ENCODE data around the gene DUSP22. TPM values are rescaled to one million over a fixed set of nuclear protein-coding genes. Genes with fewer than 3 reads are reported as not detected.

Gene DUSP22
- total and polyA plus RNA-seq, 2 donors (not counting 1 experiment from before 2014, with no cell fraction given), result 117 to 133 TPM

- peaks cover 0 to 47% of the 10 kb centered on the region in 2 experiments for H3K36me3 ChIP-seq (replicated peaks in 1 of 2; ENCODE audit: control extremely low read depth in 1 of 2, control insufficient read depth in 1 of 2, extremely low read depth in 1 of 2, insufficient read depth in 2 of 2, low read length in 1 of 2)
- WGBS (ENCODE audit: insufficient coverage), result 92% methylated on average over 9 of the region's 9 CpGs
- no peaks in the 10 kb centered on the region for H3K9me3 Mint-ChIP-seq (ENCODE audit: insufficient read depth)
- no peak overlapping the region for H3K27ac Mint-ChIP-seq
- H3K9ac ChIP-seq (ENCODE audit: low read length), result no peak overlapping the region
- no peak overlapping the region for H2AFZ ChIP-seq (ENCODE audit: insufficient read depth, low read depth, low read length, poor library complexity, severe bottlenecking)
- ATAC-seq (ENCODE audit: low read depth) (no peak), DNase-seq (no peak)
- ChIA-PET POLR2A (no interaction called here), CTCF (interaction anchor here (1.1 to 1.2 kb wide), 2 partner anchors 10 to 47 kb away, joined by 3 to 7 read pairs; no protein-coding TSS in a partner anchor)
- no peaks in the 10 kb centered on the region for H3K27me3 ChIP-seq (replicated peaks in 1 of 4; ENCODE audit: control extremely low read depth in 1 of 4, control insufficient read depth in 3 of 4, insufficient read depth in 4 of 4, low read length in 3 of 4)
- no peaks in the 10 kb centered on the region for H4K20me1 ChIP-seq (ENCODE audit: control insufficient read depth, insufficient read depth, low read length, poor library complexity, severe bottlenecking)
- peaks cover 0 to 35% (median 0%) of the 10 kb centered on the region in 3 donors for H3K9me3 ChIP-seq (ENCODE audit: control extremely low read depth in 1 of 3, control insufficient read depth in 2 of 3, insufficient read depth in 1 of 3, low read length in 2 of 3)
- intact Hi-C loops (cut with micrococcal nuclease), result no loop called here
- no peak overlapping the region for H3K4me3 ChIP-seq (ENCODE audit: control extremely low read depth in 1 of 5, extremely low read depth in 1 of 5, insufficient read depth in 1 of 5, low read depth in 2 of 5, low read length in 4 of 5)
- H3K79me2 ChIP-seq (ENCODE audit: control insufficient read depth, insufficient read depth, low read length), result peaks cover 83% of the 10 kb centered on the region
- no peak for TF ChIP-seq CTCF (IDR thresholded peaks at IDR 0.05)
- TF ChIP-seq EZH2 (IDR thresholded peaks at IDR 0.05; ENCODE audit: borderline replicate concordance, insufficient read depth, low read depth, low read length, poor library complexity, severe bottlenecking), result no peak
- H3K4me2 ChIP-seq (replicated peaks; ENCODE audit: low read depth, low read length, poor library complexity, severe bottlenecking), result no peak overlapping the region
- peaks cover 31 to 61% of the 10 kb centered on the region in 2 donors for H3K4me1 ChIP-seq (ENCODE audit: control insufficient read depth in 2 of 2, insufficient read depth in 2 of 2, low read length in 2 of 2)
- no peaks in the 10 kb centered on the region for H3K27me3 Mint-ChIP-seq
- H3K4me1 Mint-ChIP-seq, result peaks cover 7% of the 10 kb centered on the region
- no peak overlapping the region for H3K4me3 Mint-ChIP-seq
- H3K27ac ChIP-seq (ENCODE audit: low read length in 2 of 2), result no peak overlapping the region
These were observed 11.0 kb downstream of the DUSP22 start for GRCh38 chr6:303263-303662.

- ATAC-seq (ENCODE audit: low read depth) (no peak), DNase-seq (no peak)
- Histone ChIP-seq H3K9me3 (ENCODE audit: control extremely low read depth in 1 of 3, control insufficient read depth in 2 of 3, insufficient read depth in 1 of 3, low read length in 2 of 3) (peaks cover 0 to 42% (median 0%) of the 10 kb centered on the region in 3 donors), H3K27ac (ENCODE audit: low read length in 2 of 2) (no peak overlapping the region), H3K79me2 (ENCODE audit: control insufficient read depth, insufficient read depth, low read length) (peaks cover 83% of the 10 kb centered on the region), H4K20me1 (ENCODE audit: control insufficient read depth, insufficient read depth, low read length, poor library complexity, severe bottlenecking) (no peaks in the 10 kb centered on the region), H3K4me2 (replicated peaks; ENCODE audit: low read depth, low read length, poor library complexity, severe bottlenecking) (no peak overlapping the region), H3K4me1 (ENCODE audit: control insufficient read depth in 2 of 2, insufficient read depth in 2 of 2, low read length in 2 of 2) (peaks cover 26 to 58% of the 10 kb centered on the region in 2 donors), H3K36me3 (replicated peaks in 1 of 2; ENCODE audit: control extremely low read depth in 1 of 2, control insufficient read depth in 1 of 2, extremely low read depth in 1 of 2, insufficient read depth in 2 of 2, low read length in 1 of 2) (peaks cover 0 to 52% of the 10 kb centered on the region in 2 experiments), H3K4me3 (ENCODE audit: control extremely low read depth in 1 of 5, extremely low read depth in 1 of 5, insufficient read depth in 1 of 5, low read depth in 2 of 5, low read length in 4 of 5) (no peak overlapping the region), H2AFZ (ENCODE audit: insufficient read depth, low read depth, low read length, poor library complexity, severe bottlenecking) (no peak overlapping the region), H3K9ac (ENCODE audit: low read length) (no peak overlapping the region), H3K27me3 (replicated peaks in 1 of 4; ENCODE audit: control extremely low read depth in 1 of 4, control insufficient read depth in 3 of 4, insufficient read depth in 4 of 4, low read length in 3 of 4) (no peaks in the 10 kb centered on the region)
- TF ChIP-seq EZH2 (IDR thresholded peaks at IDR 0.05; ENCODE audit: borderline replicate concordance, insufficient read depth, low read depth, low read length, poor library complexity, severe bottlenecking) (no peak), CTCF (IDR thresholded peaks at IDR 0.05) (no peak)
- Mint-ChIP-seq H3K27ac (no peak overlapping the region), H3K4me1 (peaks cover 14% of the 10 kb centered on the region), H3K4me3 (no peak overlapping the region), H3K27me3 (no peaks in the 10 kb centered on the region), H3K9me3 (ENCODE audit: insufficient read depth) (no peaks in the 10 kb centered on the region)
- 94% methylated on average over 20 of the region's 21 CpGs for WGBS (ENCODE audit: insufficient coverage)
- ChIA-PET POLR2A (no interaction called here), CTCF (interaction anchor here (1.1 to 1.2 kb wide), 2 partner anchors 9 to 46 kb away, joined by 3 to 7 read pairs; no protein-coding TSS in a partner anchor)
- intact Hi-C loops (cut with micrococcal nuclease), result no loop called here
These were observed 11.8 kb downstream of the DUSP22 start for GRCh38 chr6:303948-304558.
